ENCODE results near the gene ARAP3.

Gene ARAP3

GRCh38 chr5:141686648-141687416 lies 4.8 kb upstream of the ARAP3 start:
- H3K27ac ChIP-seq: no peak overlapping the region
- no peak for TF ChIP-seq ZFX (IDR thresholded peaks at IDR 0.05)
- TF ChIP-seq, protein P1, sequence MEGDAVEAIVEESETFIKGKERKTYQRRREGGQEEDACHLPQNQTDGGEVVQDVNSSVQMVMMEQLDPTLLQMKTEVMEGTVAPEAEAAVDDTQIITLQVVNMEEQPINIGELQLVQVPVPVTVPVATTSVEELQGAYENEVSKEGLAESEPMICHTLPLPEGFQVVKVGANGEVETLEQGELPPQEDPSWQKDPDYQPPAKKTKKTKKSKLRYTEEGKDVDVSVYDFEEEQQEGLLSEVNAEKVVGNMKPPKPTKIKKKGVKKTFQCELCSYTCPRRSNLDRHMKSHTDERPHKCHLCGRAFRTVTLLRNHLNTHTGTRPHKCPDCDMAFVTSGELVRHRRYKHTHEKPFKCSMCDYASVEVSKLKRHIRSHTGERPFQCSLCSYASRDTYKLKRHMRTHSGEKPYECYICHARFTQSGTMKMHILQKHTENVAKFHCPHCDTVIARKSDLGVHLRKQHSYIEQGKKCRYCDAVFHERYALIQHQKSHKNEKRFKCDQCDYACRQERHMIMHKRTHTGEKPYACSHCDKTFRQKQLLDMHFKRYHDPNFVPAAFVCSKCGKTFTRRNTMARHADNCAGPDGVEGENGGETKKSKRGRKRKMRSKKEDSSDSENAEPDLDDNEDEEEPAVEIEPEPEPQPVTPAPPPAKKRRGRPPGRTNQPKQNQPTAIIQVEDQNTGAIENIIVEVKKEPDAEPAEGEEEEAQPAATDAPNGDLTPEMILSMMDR (conservative IDR thresholded peaks at IDR 0.05): no peak

- TF ChIP-seq ZFX (IDR thresholded peaks at IDR 0.05): no peak
- TF ChIP-seq, protein P1 (conservative IDR thresholded peaks at IDR 0.05): no peak
- H3K27ac ChIP-seq: no peak overlapping the region
Observed at GRCh38 chr5:141685591-141685990, 3.6 kb upstream of the ARAP3 start.

DNA sequence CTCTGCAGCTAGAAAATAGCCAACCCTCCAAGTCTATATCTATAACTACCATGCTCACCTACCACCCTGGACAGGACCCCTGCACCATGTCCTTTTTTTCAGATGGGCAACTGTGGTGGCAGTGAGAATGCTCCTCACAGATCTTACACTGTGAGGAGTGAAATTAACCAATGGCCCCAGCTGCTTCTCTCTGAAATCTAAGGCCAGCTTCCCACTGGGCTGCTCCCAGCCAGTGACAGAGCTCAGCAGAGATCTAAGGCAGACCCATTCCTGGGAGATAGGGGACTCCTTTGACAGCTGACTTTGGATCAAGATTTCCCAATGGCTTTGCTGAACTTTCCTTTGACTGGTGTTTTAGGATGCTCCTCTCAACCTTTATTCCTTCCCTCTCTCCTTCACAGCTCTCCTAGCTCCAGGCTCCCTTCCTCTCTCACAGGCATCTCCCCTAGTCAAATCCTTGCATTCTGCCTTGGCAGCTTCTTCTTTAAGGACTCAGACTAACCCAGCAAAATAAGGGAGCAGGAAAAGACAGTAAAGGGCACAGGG lies 1.6 kb upstream of the ARAP3 start:
- TF ChIP-seq, protein P1 (conservative IDR thresholded peaks at IDR 0.05): no peak
- TF ChIP-seq ZFX (IDR thresholded peaks at IDR 0.05): no peak

DNA sequence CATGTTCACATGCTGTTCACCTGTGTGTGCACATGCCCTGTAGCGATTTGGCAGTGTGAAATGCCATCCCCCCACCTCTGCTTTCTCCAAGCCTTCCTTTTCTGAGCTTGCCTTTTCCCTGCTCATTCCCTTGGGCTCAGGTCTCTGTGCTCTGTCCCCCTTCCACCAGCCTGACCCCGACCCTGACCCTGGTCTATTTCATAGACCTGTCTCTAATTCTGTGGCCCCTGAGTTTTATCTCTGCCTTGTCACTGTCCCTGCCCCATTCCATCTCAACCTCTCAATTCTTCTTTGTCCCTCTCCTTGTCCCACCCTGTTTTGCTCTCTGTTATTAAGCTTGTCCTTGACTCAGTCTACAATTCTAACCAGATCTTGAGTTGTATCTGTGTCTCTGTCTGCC lies 735 bp downstream of the ARAP3 start:
- no peak for TF ChIP-seq ZFX (IDR thresholded peaks at IDR 0.05)
- TF ChIP-seq, protein P1 (conservative IDR thresholded peaks at IDR 0.05): no peak
- peak overlapping the region; percentile 29 for H3K27ac ChIP-seq

More for the DNA sequence above, 1.6 kb upstream of the ARAP3 start:
- no peak overlapping the region for H3K27ac ChIP-seq

- peak overlapping the region; percentile 29 for H3K27ac ChIP-seq
- TF ChIP-seq, protein P1 (conservative IDR thresholded peaks at IDR 0.05): no peak
- no peak for TF ChIP-seq ZFX (IDR thresholded peaks at IDR 0.05)
Observed at GRCh38 chr5:141680751-141681201, 1.3 kb downstream of the ARAP3 start.

- TF ChIP-seq, protein P1 (conservative IDR thresholded peaks at IDR 0.05): no peak
- no peak for TF ChIP-seq ZFX (IDR thresholded peaks at IDR 0.05)
- H3K27ac ChIP-seq: no peak overlapping the region; the same call in 1 of the 2 replicates
Observed at GRCh38 chr5:141680178-141680577, 1.9 kb downstream of the ARAP3 start.

GRCh38 chr5:141677415-141677814 lies 4.6 kb downstream of the ARAP3 start:
- TF ChIP-seq ZFX (IDR thresholded peaks at IDR 0.05): no peak
- TF ChIP-seq, protein P1 (conservative IDR thresholded peaks at IDR 0.05): no peak; the same call in 1 of the 2 replicates
- no peak overlapping the region for H3K27ac ChIP-seq

All from C4-2B (cell line).